HFF-Myc (cell line): ENCODE measurements around the gene SETD3.

ENCODE experiments used
- DNase-seq: peaks from one replicate; pipeline ENCODE4 v3.0.0-alpha.2; 2011; ENCODE audit warnings: low read depth; ENCODE audit errors: extremely low read depth
- H3K4me3 ChIP-seq: replicated peaks from 2 replicates; pipeline ENCODE4 v1.5.1; 2011; ENCODE audit warnings: low read depth, mild to moderate bottlenecking, control low read depth, low read length
- TF ChIP-seq, protein P1 (sequence below): IDR thresholded peaks from 2 replicates; pipeline ENCODE4 v1.5.1; 2012; ENCODE audit warnings: mild to moderate bottlenecking, low read depth, low read length, control low read depth; ENCODE audit errors: missing control alignments

SETD3 gene

DNA sequence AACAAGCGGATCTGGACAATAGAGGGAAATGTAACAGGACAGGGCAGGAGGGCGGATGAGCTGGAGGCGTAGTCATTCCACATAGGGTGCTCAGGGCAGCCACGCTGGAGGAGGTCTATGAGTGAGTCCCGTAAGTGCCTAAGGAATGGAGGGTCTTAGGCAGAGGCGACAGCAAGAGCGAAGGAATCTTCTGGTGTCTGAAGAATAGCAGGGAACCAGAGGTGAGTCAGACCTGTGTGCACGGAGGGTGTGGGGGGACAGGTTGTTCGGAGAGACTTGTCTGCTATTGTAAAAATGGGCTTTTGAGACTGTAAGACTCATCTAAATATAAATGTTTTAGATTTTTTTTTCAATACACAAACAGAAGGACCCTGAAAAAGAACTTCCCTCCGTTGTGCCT, 70.6 kb downstream of the SETD3 start:
- no peak overlapping the region for H3K4me3 ChIP-seq
- TF ChIP-seq, protein P1, sequence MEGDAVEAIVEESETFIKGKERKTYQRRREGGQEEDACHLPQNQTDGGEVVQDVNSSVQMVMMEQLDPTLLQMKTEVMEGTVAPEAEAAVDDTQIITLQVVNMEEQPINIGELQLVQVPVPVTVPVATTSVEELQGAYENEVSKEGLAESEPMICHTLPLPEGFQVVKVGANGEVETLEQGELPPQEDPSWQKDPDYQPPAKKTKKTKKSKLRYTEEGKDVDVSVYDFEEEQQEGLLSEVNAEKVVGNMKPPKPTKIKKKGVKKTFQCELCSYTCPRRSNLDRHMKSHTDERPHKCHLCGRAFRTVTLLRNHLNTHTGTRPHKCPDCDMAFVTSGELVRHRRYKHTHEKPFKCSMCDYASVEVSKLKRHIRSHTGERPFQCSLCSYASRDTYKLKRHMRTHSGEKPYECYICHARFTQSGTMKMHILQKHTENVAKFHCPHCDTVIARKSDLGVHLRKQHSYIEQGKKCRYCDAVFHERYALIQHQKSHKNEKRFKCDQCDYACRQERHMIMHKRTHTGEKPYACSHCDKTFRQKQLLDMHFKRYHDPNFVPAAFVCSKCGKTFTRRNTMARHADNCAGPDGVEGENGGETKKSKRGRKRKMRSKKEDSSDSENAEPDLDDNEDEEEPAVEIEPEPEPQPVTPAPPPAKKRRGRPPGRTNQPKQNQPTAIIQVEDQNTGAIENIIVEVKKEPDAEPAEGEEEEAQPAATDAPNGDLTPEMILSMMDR, result no peak
- no peak for DNase-seq

DNA sequence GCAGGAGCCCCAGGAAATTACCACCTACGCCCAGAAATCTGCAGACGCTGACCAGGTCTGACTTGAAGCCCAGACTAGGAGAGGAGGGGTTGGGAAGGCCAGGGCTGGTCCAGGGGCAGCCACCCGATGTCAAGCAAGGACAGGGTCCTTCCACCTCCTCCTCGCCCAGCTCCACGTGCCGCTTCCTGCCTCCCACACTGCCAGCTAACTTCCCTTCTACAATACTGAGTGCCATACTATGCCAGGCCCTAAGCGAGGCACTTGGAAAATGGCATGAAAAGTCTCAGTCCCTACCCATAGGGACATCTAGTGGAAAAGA, 71.7 kb downstream of the SETD3 start:
- TF ChIP-seq, protein P1, result no peak
- no peak overlapping the region for H3K4me3 ChIP-seq
- DNase-seq, result no peak

DNA sequence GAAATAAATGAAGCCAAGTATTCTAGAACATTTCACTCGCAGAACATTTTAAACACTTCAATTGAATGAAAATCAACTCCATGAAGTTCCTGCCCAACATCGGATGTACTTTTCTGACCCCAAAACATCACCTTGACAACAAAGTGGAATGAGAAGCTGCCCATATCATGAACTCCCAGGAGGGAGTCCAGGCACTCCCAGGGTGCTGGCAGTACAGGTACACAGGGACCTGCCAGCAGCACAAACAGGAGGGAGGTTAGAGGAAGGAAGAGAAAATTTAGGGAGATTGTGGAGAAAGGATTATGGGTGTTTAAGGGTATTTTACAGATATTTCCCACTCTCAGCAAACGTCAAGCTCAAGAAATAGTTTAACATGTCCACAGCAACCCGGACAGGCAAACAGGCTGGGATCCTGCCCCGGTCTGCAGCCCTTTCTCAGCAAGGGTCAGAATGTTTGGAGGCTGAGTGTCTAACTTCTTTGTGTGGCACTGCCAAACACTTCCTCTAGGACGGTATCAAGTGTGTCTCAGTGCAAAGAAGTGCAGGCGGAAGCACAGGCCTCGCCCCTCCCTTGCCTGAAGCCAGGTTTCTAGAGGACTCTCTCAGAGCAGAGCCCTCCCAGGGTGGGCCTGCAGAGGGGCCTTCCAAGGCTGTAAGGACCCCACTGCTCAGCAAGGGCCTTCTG, 72.2 kb downstream of the SETD3 start:
- H3K4me3 ChIP-seq, result no peak overlapping the region
- TF ChIP-seq, protein P1, result no peak
- DNase-seq, result no peak

DNA sequence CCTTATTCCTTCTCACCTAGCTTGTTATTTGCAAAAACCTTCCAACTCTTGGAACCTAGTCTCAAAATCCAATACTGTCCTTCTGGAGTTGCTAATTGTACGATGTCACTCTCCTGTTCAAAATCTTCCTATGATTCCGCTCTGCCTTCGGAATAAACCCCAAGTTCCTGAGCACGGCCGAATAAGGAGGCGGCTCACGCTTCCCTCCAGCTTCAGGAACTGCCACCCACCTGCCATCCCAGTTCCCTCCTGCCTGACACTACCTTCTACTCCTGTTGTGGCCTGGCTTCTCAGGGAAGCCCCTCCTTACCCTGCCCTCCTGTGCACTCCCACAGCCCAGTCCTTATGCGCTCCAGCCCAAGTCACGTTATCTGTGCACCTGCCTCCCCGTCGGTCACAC, 73.2 kb downstream of the SETD3 start:
- DNase-seq, result no peak
- H3K4me3 ChIP-seq, result no peak overlapping the region
- TF ChIP-seq, protein P1, result no peak

DNA sequence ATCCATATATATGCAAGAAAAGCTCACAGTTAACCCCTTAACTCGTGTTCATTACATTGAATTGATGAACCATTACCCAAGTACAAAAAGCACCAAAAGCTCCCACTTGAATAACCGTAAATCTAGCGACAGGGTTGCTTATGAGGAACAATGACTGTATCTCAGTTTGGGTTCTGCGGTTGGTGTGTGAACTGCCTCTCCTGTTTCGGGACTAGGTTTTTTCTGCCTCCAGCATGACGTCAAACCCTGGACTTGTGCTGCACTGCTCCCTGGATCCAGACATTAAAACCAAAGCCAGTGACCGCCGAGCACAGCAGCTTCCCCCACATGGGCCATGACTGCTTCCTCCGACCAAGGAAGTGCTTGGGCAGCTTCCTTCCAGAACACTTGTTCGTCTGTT, 77.7 kb downstream of the SETD3 start:
- DNase-seq, result no peak
- no peak overlapping the region for H3K4me3 ChIP-seq
- TF ChIP-seq, protein P1, result no peak

DNA sequence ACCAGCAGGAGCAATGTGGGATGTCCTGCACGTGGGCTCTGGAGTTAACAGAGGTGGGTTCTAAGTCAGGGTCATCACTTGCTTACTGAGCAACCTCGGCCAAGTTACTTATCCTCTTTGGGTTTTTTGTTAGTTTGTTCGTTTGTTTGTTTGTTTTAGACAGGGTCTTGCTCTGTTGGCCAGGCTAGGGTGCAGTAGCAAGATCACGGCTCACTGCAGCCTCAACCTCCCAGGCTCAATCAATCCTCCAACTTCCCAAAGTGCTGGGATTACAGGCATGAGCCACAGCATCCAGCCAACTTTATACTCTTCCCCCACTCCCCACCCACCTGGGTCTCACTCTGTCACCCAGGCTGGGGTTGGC, 78.4 kb downstream of the SETD3 start:
- TF ChIP-seq, protein P1, result no peak
- DNase-seq, result no peak
- H3K4me3 ChIP-seq, result no peak overlapping the region
